Mucosa of descending colon (tissue), 3 donors: Measurements from ENCODE around the gene TMEM239. TPM values are rescaled to one million over a fixed set of nuclear protein-coding genes. Genes with fewer than 3 reads are reported as not detected.
"Not testable (repeated sequence)": the region's sequence is repeated elsewhere in the genome, so short reads cannot be mapped to it uniquely, and the experiment has no call there.

Source experiments
- ATAC-seq: fragments of 200-7000 bp; cut with Tn5 transposase; one replicate; pipeline ENCODE4 v1.9.1; 2020; ENCODE audit warnings: mild to moderate bottlenecking, moderate library complexity
- DNase-seq, 3 donors: peaks; one replicate each; pipeline ENCODE4 v3.0.0-alpha.2; 2020
- H3K36me3 ChIP-seq: fragments of 200-600 bp; one replicate; pipeline ENCODE4 v1.8.0; 2021; ENCODE audit warnings: low read depth, mild to moderate bottlenecking
- H3K4me1 ChIP-seq: fragments of 200-600 bp; one replicate; pipeline ENCODE4 v1.8.0; 2021; ENCODE audit warnings: low read depth, mild to moderate bottlenecking
- H3K4me3 ChIP-seq: fragments of 200-600 bp; one replicate; pipeline ENCODE4 v1.8.0; 2021; ENCODE audit warnings: mild to moderate bottlenecking
- H3K9me3 ChIP-seq: fragments of 200-600 bp; one replicate; pipeline ENCODE4 v1.8.0; 2021; ENCODE audit warnings: mild to moderate bottlenecking
- intact Hi-C, 2 donors: fragments of 100-400 bp; cut with DNase I in 1 of 2; cut with micrococcal nuclease in 1 of 2; formaldehyde crosslinking; loops; one replicate each; pipeline versions ENCODE4 v1.11.0 to v1.11.1; 2022; cut with DNase I, micrococcal nuclease
- long read RNA-seq, 2 donors: library from polyadenylated mRNA; unstranded; transcript quantifications; one replicate each; pipeline ENCODE4 v2.0.0, GENCODE V29; 2019 to 2021
- total RNA-seq, 3 donors: library from RNA; stranded (reverse); fragmentation: NEBNext Ultra II Directional in 2 of 3; extraction: Animal tissue kit (Norgen Biotek cat#: 25700) in 2 of 3; gene quantifications; one replicate each; pipeline versions ENCODE4 v1.2.1 to v1.2.4, GENCODE V29; 2021 to 2023
- TF ChIP-seq, protein P1 (sequence below): fragments of 200-600 bp; IDR thresholded peaks from one replicate; pipeline ENCODE4 v1.8.0; 2022; ENCODE audit warnings: antibody characterized with exemption, mild to moderate bottlenecking
- donor health status: DM: no; HTN: no; CAD: no; lungs with moderate emphysema.
- donor health status: DM: no; HTN: no; CAD: no.
- donor health status: DM: no; HTN: yes; CAD: no.

TMEM239 gene
- total RNA-seq: not detected
- long read RNA-seq, donor 1: 0 reads
- long read RNA-seq, donor 2: 0 reads

DNA sequence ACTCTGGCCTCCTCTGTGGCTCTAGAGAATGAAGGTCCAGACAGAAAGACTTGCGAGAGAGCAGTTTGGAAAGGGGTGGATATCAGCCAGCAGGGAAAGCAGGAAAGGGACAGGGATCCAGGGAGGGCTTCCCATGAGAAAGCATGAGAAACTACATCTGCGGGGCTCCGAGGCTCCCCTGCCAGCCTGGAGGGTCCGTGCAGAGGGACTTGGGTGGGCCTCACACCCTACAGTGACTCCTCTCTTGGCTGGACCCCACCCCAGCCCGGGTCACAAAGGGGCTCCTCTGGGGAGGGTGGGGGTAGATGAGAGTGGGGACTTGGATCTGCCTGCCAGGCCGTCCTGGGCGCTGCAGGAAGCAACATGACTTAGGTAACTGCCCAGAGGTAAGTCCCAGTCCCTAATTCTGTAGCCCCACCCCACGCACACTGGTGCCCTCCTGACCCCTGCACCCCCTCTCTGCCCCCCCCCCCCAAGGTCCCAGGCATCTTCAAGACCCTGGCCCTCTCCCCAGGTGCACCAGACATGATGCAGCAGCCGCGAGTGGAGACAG, at the start of gene TMEM239:
TMEM239 (plus strand) TSS at position 335 of the 553 bp plus-strand sequence; CDS start at position 526, 191 bp downstream.
- Histone ChIP-seq H3K9me3 (no peaks in the 10 kb centered on the region), H3K4me3 (no peak within 1 kb of the TSS), H3K36me3 (no peaks in the 10 kb centered on the region), H3K4me1 (no peaks in the 10 kb centered on the region)
- DNase-seq: no peak
- TF ChIP-seq, protein P1, sequence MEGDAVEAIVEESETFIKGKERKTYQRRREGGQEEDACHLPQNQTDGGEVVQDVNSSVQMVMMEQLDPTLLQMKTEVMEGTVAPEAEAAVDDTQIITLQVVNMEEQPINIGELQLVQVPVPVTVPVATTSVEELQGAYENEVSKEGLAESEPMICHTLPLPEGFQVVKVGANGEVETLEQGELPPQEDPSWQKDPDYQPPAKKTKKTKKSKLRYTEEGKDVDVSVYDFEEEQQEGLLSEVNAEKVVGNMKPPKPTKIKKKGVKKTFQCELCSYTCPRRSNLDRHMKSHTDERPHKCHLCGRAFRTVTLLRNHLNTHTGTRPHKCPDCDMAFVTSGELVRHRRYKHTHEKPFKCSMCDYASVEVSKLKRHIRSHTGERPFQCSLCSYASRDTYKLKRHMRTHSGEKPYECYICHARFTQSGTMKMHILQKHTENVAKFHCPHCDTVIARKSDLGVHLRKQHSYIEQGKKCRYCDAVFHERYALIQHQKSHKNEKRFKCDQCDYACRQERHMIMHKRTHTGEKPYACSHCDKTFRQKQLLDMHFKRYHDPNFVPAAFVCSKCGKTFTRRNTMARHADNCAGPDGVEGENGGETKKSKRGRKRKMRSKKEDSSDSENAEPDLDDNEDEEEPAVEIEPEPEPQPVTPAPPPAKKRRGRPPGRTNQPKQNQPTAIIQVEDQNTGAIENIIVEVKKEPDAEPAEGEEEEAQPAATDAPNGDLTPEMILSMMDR: no peak
- intact Hi-C loops: no loop called here
- ATAC-seq: no peak

GRCh38 chr20:2767768-2768631, 48.2 kb upstream of the TMEM239 start:
- Histone ChIP-seq H3K4me1 (no peaks in the 10 kb centered on the region), H3K9me3 (no peaks in the 10 kb centered on the region), H3K4me3 (no peak overlapping the region), H3K36me3 (no peaks in the 10 kb centered on the region)
- no peak for DNase-seq
- TF ChIP-seq, protein P1: no peak
- intact Hi-C loops: no loop called here
- no peak for ATAC-seq

- no peak overlapping the region for H3K4me3 ChIP-seq
- intact Hi-C loops: no loop called here
- no peak for DNase-seq
- no peaks in the 10 kb centered on the region for H3K9me3 ChIP-seq
- H3K36me3 ChIP-seq: no peaks in the 10 kb centered on the region
- no peaks in the 10 kb centered on the region for H3K4me1 ChIP-seq
- no peak for ATAC-seq
- TF ChIP-seq, protein P1: no peak
These were observed 47.5 kb upstream of the TMEM239 start for GRCh38 chr20:2768632-2769015.

DNA sequence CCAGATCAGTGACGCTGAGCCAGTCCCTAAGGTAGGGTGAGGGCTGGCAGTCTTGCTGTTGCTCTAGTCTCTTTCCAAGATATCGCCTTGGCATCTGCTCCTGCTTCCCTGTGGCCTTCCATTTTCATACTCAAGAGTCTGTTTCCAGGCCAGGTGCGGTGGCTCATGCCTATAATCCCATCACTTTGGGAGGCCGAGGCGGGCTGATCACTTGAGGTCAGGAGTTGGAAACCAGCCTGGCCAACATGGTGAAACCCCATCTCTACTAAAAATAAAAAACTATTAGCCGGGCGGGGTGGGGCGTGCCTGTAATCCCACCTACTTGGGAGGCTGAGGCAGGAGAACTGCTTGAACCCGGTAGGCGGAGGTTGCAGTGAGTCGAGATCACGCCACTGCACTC, 46.1 kb upstream of the TMEM239 start:
- ATAC-seq, H3K9me3 ChIP-seq, H3K36me3 ChIP-seq, H3K4me3 ChIP-seq, intact Hi-C loops, H3K4me1 ChIP-seq, DNase-seq: not testable (repeated sequence)

DNA sequence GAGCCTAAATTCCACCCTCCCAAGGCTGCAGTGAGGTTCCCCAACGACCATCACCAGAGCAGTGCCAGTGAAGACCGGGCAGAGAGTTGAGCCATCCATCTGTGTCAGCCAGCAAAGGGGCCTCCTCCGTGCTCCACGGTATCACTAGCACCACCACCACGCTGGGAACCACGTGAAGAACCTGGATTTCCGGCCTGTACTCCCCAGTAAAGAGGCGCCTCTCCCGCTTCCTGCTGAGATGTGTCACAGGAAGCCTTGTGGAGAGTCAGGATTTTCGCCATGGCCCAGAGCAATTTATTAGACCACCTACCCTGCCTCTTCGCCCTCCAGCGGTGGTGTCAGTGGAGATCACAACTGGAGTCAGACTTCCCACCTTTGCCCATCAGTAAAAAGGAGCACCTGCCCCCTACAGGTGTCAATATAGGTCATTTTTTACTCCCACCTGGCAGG, 44.5 kb upstream of the TMEM239 start:
- no peaks in the 10 kb centered on the region for H3K9me3 ChIP-seq
- H3K4me1 ChIP-seq: no peaks in the 10 kb centered on the region
- DNase-seq: no peak
- H3K36me3 ChIP-seq: no peaks in the 10 kb centered on the region
- TF ChIP-seq, protein P1: no peak
- ATAC-seq: no peak
- intact Hi-C loops: no loop called here
- H3K4me3 ChIP-seq: no peak overlapping the region

GRCh38 chr20:2773812-2774211, 42.4 kb upstream of the TMEM239 start:
- DNase-seq (no peak), ATAC-seq (no peak)
- Histone ChIP-seq H3K9me3 (no peaks in the 10 kb centered on the region), H3K4me3 (no peak overlapping the region), H3K4me1 (no peaks in the 10 kb centered on the region), H3K36me3 (no peaks in the 10 kb centered on the region)
- intact Hi-C loops: no loop called here
- TF ChIP-seq, protein P1: no peak
